HT1080 (cell line): ENCODE data around the gene NPHP3. TPM values are rescaled to one million over a fixed set of nuclear protein-coding genes. Genes with fewer than 3 reads are reported as not detected.
"Not testable (repeated sequence)": the region's sequence is repeated elsewhere in the genome, so short reads cannot be mapped to it uniquely, and the experiment has no call there.

ENCODE experiments used
- DNase-seq: peaks from one replicate; pipeline ENCODE4 v3.0.0-alpha.2; 2015; ENCODE audit warnings: low read depth
- polyA plus RNA-seq, 2 experiments: library from polyadenylated mRNA; depleted of rRNA; stranded (reverse); fragments of >200 nt; gene quantifications; 2 replicates each; pipeline ENCODE4 v1.2.3, GENCODE V29; 2015
- total RNA-seq: library from RNA; depleted of rRNA; stranded (reverse); fragments of >200 nt; shearing (Covaris generic); gene quantifications from 2 replicates; pipeline ENCODE4 v1.2.3, GENCODE V29; 2014; rRNA removed

Gene NPHP3, protein sequence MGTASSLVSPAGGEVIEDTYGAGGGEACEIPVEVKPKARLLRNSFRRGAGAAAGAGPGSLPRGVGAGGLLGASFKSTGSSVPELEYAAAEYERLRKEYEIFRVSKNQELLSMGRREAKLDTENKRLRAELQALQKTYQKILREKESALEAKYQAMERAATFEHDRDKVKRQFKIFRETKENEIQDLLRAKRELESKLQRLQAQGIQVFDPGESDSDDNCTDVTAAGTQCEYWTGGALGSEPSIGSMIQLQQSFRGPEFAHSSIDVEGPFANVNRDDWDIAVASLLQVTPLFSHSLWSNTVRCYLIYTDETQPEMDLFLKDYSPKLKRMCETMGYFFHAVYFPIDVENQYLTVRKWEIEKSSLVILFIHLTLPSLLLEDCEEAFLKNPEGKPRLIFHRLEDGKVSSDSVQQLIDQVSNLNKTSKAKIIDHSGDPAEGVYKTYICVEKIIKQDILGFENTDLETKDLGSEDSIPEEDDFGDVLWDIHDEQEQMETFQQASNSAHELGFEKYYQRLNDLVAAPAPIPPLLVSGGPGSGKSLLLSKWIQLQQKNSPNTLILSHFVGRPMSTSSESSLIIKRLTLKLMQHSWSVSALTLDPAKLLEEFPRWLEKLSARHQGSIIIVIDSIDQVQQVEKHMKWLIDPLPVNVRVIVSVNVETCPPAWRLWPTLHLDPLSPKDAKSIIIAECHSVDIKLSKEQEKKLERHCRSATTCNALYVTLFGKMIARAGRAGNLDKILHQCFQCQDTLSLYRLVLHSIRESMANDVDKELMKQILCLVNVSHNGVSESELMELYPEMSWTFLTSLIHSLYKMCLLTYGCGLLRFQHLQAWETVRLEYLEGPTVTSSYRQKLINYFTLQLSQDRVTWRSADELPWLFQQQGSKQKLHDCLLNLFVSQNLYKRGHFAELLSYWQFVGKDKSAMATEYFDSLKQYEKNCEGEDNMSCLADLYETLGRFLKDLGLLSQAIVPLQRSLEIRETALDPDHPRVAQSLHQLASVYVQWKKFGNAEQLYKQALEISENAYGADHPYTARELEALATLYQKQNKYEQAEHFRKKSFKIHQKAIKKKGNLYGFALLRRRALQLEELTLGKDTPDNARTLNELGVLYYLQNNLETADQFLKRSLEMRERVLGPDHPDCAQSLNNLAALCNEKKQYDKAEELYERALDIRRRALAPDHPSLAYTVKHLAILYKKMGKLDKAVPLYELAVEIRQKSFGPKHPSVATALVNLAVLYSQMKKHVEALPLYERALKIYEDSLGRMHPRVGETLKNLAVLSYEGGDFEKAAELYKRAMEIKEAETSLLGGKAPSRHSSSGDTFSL (N-terminal part only)
- 12.6 and 15.4 TPM in 2 replicates for total RNA-seq
- polyA plus RNA-seq (2015; cell fraction: cytosol; rRNA removed) = 17.5 and 18.7 TPM in 2 replicates
- polyA plus RNA-seq (2015; cell fraction: nucleus; rRNA removed) = 89.7 and 96.9 TPM in 2 replicates

DNA sequence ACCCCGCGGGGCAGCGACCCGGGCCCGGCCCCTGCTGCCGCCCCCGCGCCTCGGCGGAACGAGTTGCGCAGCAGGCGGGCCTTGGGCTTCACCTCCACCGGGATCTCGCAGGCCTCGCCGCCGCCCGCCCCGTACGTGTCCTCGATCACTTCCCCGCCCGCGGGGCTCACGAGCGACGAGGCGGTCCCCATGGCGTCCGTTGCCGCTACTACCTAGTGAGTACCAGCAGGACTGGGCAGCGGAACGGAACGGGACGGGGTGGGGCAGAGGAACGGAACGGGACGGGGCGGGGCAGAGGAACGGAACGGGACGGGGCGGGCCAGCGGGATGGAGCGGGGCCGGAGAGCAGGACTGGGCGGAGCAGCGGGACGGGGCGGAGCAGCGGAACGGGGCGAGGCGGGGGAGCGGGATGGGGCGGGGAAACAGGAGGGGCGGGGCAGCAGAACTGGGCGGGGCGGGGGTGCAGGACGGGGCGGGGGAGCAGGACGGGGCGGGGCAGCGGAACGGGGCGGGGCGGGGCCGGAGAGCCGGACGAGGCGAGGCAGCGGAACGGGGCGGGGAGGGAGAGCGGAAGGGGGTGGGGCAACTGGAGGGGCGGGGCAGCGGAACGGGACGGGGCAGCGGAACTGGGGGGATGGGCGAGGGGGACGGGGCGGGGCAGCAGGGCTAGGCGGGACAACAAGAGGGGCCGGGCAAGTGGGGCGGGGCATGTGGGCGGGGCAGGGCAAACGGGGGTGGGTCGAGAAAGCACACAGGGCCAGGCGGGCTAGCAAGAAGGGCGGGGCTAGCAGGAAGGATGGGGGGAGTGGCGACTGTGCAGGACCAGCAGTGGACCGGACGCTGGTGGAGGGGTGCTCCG lies at the start of gene NPHP3:
TSS of gene NPHP3 (minus strand) at position 245 of the 859 bp plus-strand sequence. CDS start at position 191, 54 bp downstream.
- DNase-seq = peak; percentile 89

DNA sequence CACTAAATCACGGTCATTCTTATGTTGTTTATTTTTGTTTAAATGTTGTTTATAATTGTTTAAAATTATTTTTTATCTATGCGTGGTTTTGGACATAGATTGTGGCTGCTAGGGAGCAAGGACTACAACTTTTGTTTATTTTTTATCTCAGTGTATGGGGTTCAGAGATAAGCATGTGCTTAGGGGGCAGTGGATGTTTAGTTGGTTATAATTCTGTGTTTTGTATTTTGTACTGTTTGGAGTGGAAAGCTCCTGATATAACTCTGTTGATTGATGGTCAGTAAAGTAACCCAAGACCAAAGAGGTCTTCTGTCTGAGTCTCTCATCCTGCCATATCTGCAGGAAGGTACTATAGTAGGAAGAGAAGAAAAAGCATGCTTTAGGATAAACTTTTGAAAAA lies 36.5 kb upstream of the NPHP3 start:
- no peak for DNase-seq

DNA sequence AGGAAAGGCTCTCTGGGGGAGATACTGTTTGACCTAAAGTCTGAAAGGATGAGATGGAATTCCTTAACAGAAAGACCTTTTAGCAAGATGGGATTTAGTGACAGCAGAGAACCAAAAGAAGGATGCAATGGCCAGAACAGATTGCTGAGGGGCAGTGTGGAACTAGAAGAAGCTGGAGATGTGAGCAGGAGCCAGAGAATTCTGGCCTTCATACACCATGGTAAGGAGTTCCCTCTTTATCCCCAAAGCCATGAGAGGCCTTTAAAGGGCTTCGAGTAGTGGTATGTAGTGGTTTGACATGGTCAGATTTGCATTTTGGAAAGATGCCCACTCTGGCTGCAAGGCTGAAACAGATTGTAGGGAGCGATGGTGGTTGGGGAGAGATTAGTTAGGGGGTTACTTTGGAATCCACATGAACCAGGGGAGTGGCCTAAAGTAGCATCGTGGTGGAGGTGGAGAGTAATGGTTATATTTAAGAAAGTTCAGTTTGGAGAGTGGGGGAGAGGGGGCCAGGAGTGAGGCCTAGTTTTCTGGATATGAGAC lies 34.0 kb upstream of the NPHP3 start:
- no peak for DNase-seq

DNA sequence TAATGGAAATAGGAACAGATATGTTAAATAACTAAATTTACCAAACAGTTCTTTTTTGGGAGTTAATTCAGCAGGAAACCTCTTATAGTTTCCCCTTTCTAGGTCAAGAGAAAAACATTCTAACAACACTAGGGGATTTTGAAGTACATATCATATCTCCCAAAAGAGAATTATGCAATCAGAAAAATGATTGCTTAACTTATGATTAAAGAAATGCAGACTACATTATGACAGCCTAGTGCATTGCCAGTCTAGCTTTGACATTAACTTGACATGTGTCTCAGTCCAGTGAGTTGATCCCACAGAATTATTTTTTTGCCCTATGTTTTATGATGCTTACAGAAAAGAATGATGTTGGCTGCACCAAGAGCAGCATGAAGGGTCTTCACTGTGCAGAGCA lies 31.7 kb upstream of the NPHP3 start:
- DNase-seq = no peak

DNA sequence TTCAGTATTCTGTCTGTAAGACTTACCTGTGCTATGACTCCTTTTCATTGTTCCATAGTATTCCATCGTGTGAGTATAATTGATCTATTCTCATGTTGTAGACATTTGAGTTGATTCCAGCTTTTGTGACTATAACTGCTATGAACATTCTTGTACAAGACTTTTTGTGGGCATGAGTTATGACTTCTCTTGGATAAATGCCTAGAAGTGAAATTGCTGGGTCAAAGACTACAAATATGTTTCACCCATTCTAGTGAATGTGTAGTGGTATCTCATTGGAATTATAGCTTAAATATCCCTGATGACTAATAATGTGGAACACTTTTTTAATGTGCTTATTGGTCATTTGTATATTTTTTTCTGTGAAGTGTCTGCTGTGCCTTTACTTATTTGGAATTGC lies 27.6 kb upstream of the NPHP3 start:
- no peak for DNase-seq

DNA sequence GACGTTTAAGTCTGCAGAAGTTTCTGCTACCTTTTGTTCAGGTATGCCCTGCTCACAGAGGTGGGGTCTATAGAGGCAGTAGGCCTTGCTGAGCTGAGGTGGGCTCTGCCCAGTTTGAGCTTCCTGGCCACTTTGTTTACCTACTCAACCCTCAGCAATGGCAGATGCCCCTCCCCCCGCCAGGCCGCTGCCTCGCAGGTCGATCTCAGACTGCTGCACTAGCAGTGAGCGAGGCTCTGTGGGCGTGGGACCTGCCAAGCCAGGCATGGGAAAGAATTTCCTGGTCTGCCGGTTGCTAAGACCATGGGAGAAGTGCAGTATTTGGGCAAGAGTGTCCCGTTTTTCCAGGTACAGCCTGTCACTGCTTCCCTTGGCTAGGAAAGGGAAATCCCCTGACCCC lies 24.5 kb upstream of the NPHP3 start:
- DNase-seq = not testable (repeated sequence)

DNA sequence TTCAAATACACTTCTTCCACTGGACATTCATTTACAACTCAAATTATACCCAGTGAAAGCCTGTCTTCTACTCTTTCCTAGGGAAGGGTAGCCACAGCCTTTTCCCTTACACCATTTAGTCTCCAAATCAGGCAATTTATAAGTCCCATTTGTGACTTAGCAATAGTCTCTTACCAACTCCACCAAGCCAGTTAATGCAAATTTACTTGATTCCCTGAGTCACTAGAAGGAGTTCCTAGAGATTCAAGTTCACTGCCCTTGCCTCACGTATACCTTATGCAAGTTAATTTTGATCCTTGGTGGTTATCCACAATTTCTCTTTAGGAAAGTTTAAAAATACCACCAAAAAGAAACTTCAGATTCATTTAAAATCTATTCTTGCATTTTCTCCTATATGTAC lies 16.1 kb upstream of the NPHP3 start:
- no peak for DNase-seq

DNA sequence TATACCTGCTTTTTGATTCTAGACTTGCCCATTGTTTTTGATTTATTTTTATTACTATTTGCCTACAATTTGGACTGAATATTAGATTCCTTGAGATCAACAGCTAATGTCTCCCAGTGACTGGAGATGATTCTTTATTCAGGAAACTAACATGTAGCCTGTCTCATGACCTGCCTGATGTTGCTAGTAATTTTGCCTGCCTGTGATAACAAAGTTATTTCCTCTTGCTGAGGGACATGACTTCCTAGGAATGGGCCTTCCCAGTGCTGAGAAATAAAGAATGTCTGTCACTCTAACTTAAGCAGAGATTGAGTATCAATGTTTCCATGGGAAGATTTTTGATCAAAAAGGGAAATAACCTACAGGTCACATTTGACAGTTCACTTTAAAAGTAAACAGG lies 13.4 kb upstream of the NPHP3 start:
- DNase-seq = no peak

DNA sequence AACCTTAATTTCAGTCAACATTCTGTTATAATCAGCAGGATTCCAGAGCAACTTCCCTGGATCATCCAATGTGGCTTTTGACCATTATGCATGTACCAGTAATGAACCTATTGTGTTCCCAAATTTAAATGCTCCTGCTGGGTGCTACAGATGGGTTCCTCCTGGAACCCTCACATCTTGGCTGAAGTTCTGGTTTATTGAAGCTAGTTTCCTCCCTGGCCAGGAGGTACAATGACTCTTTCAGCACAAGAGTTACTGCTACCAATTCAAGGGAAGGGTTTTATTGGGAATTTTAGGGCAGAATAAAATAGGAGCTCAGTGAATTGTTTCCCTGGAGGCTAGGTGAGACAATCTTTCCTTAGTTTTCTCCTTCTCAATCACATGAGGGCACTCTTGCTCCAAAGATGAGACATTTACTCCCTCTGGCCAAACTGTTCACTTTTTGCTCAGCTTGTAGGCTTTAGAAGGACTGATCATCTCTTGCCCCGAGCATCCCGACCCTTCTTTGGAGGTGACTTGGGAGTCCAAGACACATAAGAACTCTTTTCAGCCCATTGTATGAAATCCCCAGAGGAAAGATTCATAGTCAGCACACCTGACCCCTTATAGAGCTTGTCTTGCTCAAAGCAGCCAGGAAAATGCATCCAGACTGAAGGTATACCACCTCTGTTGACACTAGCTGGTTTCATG lies 8.8 kb upstream of the NPHP3 start:
- DNase-seq = peak; percentile 28

DNA sequence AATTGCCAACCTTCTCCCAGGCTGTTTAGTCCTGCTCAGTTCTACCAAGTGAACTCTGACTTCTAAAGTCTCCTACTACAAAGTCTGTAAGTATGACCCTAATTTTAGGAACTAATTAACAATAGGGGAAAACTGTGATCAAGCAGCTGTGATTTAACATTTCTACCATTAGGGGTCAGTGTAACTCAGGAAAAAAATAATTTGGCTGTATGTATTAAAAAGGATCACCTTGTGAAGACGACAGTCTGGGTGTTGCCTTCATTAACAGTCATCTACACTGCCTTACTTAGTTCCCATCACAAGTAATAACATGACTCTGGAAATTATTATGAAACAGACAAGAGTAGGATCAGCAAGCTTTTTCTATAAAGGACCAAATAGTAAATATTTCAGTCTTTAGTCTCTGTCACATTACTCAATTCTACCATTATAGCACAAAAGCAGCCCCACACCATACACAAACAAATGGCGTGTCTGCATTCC lies 4.2 kb upstream of the NPHP3 start:
- DNase-seq = peak; percentile 62

DNA sequence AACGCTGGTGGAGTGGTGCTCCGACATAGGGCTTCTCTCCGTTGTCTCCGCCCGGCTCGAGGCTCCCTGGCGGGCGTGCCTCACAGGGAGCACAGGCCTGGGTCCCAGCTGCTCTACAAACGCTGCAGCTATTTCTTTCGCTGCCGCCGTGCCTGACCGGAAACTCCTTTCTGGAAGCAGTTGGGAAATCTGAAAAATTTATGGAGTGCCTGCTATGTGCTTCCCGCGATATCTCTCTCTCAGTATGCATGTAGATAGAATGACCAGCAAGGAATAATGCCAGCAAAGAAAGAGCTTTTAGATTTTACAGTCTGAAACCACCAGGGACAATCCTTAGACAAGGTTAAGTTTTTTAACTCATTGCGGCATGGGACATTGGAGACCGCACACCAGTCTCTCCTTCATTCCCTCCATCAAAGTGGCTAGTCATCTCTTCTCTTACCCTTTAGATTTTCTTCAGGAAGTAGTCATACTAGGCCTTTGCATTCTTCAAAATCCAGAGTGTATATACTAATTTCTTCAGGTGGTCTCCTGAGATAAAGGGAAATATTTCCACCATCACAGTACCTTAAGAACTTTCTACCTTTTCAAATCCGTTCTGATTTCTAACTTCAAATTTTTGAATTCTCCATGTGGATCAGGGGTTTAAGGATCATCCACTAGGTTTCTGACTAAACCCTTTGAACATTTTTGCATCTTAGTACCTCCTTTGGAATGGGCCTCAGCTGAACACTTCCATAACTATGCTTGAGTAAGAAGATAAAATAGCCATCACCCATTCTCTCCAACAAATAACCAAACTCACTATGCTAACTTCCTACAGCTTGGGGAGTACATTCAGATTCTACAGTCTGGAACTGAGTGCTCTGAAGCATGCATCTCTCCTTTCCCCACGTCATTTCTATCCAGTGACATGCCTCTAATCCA lies 1.1 kb upstream of the NPHP3 start:
- no peak for DNase-seq

DNA sequence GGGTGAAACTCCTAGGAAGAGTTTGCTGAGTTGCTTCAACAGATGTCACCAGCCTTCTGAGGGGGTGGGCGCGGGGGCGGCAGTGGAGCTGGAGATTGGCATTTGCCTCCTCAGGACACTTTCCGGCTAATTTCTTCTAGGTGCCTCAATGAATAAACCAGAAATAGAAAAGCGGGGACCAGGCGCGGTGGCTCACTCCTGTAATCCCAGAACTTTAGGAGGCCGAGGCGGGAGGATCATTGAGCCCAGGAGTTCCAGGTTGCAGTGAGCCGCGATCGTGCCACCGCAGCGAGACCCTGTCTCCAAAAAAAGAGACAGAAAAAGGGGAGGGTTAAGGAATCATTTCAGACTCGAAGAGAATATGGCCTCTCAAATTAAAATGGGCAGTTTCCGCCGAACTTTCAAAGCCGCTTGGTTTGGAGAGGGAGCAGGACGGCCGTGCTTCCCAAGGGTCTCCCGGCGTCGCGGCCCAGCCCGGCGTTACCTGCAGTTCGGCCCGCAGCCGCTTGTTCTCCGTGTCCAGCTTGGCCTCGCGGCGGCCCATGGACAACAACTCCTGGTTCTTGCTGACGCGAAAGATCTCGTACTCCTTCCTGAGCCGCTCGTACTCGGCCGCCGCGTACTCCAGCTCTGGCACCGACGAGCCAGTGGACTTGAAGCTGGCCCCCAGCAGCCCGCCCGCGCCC lies 587 bp downstream of the NPHP3 start:
- DNase-seq = peak; percentile 64

DNA sequence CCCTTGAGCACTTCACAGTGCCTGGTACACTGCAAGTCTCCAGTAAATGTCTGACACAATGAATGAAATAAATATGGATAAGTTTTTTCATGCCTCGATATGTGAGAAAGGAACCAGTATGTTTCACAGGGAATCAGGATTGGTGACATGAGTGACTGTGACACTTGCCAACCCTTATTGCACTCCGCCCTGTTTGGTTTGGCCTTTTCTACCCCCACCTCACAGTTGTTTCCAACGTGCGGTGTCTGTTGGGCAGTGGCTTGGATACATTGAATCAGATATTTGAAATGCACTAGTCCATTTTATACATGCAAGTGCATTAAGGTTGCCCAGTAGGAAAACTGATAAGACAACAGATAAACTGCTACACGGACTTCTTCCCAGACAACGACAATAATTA lies 2.0 kb downstream of the NPHP3 start:
- DNase-seq = no peak

DNA sequence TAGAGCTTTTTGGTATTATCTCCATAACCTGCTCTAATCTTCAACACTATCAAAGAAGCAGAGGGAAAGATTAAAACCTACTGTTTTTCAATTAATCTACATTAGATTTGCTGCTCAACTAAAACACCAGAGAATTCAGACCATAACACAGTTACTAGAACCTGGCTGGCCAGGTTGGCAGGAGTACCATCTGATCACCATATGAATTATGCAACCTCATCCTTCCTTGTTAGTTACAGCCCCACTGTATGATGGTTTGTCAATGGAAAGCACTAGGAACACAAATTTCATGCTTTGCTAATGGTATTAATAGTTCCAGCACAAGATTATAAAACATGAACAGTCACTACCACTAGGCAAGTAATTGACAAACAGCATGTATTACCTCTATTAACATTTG lies 5.8 kb downstream of the NPHP3 start:
- DNase-seq = no peak

DNA sequence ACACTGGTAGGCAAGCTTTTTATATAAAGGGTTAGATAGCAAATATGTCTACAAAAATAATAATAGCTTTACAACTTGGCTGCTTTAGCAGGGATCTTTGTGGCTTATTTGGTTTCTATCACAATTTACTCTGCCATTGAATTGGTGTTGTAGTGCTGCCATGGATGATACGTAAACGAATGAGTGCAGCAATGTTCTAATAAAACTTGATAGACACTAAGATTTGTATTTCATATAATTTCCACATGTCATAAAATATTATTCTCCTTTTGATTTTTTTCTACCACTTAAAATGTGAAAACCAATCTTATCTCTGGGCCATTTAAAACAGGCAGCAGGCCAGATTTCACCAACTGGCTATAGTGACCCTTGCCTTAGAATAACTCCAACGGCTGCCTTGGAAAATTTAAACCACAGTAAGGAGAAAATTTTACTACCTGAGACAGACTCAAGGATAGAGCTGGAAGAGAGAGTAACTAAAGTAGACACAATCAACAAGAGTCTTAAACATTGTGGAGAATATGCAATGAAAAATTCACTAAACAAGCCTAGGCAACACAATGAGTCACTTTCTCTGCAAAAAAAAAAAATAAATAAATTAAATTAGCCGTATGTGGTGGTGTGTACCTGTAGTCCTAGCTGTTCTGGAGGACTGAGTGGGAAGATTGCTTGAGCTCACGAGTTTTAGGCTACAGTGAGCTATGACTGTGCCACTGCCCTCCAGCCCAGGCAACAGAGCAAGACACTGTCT lies 8.1 kb downstream of the NPHP3 start:
- DNase-seq = no peak

DNA sequence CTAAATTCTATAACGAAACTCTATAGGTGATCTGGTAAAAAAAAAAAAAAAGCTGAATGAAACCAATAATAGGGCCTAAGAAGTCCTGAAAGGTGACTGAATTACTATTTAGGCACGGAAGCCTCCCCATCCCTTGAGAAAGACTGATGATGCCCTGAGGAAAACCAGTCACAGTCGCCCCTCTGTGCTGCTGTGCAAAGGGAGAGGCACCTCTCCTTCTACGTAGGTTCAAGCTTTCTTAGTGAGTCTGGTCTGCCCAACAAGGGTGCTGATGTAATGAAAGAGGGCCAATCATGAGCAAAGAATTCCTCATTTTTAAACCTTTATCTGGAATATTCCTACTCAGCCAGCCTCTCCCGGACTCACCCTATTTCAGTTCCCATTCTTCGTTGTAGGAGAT lies 11.9 kb downstream of the NPHP3 start:
- DNase-seq = no peak

DNA sequence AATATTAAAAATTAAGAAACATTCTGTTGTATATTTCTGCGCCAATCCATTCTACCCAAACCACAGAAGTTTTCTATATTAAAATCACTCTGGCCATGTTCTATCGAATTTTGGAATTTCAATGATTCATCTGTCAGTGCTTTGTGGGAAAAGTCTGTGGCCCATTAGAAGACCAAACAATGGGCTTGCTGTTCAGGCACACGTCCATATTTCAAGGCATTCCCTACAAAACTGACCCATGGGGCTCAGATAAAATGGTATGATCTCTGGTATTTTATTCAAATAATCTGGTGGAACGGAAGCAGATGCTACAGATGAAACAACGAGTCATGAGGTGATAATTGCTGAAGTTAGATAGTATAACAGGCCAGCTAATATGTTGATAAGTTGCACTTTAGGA lies 12.4 kb downstream of the NPHP3 start:
- DNase-seq = no peak
